HG02623 (cell line): ENCODE data around the gene IQGAP3.
"Not testable (repeated sequence)": the region's sequence is repeated elsewhere in the genome, so short reads cannot be mapped to it uniquely, and the experiment has no call there.

Source experiments
- ATAC-seq: cut with Tn5 transposase; IDR thresholded peaks from one replicate; pipeline ENCODE4 v1.9.1; 2021; ENCODE audit warnings: moderate library complexity; ENCODE audit not compliant: unreplicated experiment

The IQGAP3 gene

DNA sequence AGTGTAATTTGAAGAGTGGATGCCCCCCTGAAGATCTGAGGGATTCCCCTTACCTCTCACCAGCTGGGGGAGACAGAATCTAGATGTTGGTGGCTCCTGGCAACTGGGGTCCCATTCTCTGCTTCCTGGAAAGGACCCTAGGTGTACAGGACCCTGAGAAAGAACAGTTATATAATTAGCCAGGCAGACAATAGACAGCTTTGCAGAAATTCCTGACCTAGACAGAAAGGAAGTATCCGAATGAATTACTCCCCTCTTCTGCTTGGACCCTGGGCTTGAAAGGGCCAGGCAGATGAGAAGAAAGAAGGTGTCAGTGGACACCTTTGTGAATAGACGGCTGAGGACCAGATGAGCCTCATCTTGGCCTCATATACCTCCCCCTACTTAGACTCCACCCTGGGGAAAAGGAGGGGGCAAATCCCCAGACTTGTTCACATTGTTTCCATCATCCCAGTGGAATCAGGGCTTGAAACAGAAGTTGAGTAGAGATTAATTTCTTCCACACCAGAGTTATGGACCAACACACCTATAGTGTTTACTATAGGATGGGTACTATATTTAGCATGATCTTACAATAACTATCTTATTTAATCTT is 1.8 kb upstream of the IQGAP3 start:
- no peak for ATAC-seq

DNA sequence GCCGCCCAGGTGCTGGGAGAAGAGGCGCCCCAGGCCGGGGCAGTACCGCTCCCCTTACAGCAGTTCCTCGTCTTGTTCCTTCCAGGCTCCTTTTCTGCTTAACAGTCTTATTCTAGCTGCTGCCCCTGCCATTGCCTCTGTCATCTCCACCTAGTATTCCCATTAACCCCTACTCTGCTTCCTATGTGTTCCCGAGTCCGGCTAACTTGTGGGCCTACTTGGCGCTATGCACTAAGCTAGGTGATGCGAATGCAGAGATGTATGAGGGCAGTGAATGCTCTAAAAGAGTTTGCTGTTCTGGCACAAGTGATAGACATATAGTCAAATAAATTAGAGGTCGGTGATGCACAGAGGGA is 276 bp upstream of the IQGAP3 start:
- ATAC-seq = no peak

DNA sequence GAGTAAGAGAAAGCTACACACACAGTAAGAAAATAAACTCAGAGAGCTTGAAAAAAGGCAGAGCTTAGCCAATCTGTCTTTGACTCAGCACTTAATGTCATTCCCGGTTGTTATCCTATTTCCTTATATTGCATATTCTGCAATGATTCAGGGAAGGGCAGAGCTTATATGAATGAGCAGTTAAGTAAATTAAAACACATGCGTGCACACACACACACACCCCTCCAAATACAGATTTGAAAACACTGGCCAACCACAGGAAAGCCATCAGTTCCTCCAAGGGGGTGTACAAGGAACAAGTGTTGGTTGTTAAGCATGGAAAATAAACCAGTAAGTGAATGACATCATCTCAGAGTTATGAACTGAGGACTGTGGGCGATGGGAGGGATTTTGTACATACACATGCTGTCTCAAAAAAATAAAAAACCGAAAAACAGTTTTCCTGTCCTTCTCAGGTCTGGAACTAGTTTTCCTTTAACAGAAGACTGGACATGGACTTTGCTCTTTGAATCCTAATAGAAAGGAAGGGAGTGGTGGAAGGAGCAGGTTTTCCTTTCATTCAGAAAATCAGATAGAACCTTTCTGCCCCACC is 1.0 kb downstream of the IQGAP3 start:
- ATAC-seq = no peak

DNA sequence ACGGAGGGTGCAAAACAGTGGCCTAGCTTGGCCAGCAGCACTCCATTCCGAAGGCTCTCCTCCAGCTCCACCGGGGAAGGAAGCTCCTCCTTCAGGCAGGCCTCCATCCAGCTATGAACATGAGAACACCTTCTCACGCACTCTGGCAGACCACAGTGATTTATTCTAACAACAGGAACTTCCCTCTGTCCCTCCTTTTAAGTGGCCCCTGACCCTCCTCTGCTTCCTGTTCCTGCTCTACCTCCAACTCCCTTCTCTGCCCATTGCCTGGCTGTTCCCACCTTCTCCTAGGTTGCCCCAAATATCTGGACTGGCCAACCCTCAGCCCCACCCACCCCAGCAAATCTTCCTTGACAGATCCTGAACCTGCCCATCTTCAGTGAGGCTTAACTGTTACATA is 5.9 kb downstream of the IQGAP3 start:
- no peak for ATAC-seq

DNA sequence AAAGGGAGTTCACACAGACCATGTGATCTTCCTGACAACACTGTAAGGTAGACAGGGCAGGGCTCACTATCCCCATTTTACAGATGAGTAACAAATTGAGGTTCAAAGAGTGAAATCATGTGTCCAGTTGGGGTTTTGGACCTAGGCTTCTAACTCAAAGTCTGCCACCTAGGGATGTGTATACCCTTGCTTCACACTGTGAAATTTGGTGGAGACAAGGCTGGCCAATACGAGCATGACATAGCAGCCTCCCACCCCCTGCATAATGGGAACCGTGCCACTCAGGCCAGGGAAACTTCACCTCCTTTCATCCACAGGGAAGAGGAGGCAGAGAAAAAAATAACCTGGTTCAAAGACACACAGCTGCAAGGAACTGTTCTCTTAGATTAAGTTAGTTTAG is 6.8 kb downstream of the IQGAP3 start:
- no peak for ATAC-seq

DNA sequence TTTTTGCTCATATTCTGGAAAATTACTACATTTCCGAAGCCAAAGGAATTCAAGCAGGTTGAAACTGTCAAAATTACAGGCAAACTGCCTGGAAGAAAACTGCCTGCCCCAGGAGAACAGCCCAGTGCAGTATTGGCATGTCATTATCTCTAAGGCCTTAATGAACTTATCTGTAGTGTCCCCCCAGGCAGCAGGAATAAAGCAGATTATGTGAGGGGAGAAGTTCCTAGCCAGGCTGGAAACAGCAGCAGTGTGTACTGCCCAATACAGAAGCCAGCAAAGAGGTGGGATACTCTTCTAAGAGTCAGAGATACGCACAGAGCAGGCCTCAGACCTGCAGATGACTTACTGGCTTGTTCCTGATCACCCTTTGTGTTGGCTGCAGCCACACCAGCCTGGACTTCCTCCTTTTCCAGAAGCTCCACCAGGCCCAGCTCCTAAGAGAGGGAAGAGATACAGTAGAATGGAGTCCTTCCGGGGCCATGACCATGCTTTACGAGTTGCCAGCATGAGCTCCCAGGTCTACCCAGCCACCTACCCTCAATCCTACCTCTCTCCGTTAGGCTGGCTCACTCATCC is 11.7 kb downstream of the IQGAP3 start:
- no peak for ATAC-seq

DNA sequence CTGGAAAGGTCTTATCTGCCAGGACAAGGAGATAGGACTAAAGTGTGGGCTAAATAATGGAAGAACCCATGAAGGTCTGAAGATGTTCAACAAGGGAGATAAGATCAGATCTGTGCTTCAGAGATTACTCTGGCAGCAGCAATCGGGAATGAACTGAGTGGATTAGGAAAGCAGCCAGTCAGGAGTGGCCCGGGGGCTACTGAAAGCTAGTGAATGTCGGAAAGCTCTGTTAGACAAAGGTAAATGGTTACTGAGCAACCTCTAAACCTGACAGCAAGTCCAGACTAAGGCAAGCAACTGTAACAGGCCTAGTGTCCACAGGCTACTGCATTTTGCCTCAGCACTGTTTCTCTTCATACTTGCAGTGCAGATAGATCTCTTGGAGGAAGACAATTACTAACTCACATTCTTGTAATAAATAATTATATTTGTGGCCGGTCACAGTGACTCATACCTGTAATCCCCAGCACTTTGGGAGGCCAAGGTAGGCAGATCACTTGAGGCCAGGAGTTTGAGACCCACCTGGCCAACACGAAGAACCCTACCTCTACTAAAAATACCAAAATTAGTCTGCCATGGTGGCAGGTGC is 12.5 kb downstream of the IQGAP3 start:
- ATAC-seq = no peak

DNA sequence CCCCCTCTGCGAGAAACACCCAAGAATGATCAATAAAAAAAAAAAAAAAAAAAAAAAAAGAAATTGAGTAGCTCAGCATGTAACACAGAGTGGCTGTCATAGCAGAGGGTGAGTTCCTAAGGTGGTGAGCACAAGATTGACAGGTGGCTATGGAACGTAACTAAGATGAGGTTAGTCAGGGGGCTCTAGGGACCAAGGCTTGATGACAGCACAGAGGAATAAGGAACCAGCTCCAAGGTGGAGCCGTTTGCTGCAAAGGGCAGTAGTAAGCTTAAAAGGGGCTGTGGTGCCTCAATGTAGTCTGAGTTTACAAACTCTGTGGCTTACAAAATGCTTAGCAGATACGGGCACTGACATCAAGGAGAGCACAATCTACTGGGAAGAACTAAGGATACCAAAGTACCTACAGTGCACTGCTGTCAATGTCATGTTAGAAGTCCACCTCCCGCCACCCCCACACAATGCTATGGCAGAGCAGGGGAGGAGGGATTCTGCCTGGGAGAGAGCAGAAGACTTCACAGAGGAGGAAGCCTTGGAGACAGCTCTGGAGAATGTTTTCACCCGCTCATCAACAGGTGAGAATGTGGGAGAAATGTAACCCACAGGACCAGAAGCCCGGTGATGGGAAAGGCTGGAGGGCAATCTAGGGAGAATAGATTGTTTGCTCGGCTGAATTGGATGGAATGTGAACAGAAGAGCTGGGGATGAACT is 13.1 kb downstream of the IQGAP3 start:
- no peak for ATAC-seq

DNA sequence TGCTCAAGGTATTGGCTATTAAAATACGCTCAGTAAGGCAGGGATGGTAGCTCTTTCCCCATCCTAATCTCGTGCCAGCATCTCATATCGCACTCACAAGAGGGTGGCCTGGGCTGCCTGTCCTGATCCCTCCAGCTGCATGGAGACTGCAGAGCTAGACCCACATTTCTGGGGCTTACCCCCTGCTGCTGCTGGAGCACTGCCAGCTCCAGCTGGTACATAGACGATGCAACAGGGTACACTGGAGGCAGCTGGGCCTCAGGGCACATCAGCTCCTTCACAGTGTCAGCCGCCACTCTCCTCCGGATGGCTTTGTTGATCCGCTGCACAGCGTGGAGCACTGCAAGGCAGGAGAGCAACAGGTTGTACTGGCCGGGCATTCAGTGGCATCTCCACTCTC is 16.0 kb downstream of the IQGAP3 start:
- ATAC-seq = no peak

DNA sequence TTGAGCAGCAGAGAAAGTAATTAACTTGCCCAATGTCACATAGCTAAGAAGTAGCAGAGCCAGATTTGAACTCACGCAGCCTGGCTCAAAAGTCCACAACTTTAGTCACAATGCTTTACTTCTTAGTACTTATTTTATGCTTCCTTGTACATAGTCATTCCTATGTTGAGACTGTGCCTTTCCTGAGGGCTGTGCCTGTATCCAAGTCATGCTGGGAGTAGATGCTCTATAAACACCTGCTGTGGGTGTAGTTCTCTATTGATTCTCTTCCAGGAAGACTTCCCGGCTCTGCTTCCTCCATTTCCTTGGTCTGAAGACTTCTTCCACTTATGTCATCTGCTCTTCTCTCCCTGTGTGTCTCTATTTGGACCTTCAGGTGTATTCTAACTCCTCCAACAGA is 16.6 kb downstream of the IQGAP3 start:
- ATAC-seq = no peak

DNA sequence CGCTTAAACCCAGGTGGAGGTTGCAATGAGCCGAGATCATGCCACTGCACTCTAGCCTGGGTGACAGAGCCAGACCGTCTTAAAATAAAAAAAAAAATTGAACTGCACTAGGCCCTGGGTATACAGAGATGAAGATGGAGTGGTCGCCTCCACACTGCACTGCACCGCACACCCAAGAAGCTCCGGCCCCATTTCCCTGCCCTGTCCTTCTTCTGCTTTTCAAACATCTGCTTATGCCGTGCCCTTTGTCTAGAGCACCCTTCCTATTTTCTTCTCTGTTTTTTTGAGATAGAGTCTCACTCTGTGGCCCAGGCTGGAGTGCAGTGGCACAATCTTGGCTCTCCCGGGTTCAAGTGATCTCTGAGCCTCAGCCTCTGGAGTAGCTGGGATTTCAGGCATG is 17.4 kb downstream of the IQGAP3 start:
- ATAC-seq = no peak

DNA sequence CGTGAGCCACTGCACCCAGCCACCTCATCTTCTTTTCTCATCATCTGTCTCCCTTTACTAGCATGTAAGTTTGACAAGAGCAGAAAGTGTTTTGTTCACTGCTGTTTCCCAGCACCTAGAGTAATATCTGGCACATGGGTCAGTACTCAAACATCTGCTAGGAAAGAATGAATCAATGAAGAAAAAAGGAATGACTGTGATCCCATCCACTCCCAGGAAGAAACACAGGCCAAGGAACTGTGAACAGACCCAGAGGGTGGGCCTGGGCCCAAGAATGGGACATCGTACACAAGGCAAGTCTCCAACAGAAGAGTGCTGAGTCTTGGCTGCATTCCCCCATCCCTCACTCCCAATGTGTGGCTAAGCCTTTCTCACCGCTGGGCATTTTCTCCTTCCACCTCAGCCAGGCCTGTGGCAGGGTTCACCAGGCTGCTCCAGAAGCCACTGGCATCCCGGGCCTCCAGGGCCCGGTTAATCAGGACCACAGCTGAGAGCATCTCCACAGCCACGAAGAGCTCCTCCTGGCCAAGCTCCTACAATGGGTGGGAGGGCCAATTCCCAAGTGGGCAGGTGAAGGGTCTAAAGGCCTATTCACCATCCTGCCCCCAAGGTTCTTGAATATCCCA is 18.4 kb downstream of the IQGAP3 start:
- no peak for ATAC-seq

DNA sequence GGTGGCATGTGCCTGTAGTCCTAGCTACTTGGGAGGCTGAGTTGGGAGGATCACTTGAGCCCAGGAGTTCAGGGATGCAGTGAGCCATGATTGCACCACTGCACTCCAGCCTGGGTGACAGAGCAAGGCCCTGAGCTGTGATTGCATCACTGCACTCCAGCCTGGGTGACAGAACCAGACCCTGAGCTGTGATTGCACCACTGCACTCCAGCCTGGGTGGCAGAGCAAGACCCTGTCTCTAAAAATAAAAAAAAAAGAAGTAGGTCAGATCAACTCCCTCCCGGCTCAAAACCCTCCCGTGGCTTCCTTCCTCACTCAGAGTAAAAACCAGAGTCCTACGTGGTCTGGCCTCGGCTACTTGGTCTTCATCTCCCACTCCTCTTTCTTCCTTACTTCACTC is 19.4 kb downstream of the IQGAP3 start:
- ATAC-seq = not testable (repeated sequence)

DNA sequence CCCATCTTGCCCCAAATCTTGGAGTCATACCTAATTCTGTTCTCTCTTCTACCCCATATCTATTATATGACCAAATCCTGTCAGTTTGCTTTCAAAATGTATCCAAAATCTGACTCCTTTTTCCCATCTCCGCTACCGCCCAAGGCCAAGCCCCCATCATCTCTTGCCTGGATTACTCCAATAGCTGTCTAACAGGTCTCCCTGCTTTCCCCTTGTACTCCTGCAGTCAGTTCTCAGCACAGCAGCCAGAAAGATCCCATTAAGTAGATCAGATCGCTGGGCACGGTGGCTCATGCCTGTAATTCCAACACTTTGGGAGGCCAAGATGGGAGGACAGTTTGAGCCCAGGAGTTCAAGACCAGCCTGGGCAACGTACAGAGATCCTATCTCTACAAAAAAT is 19.8 kb downstream of the IQGAP3 start:
- ATAC-seq = no peak

DNA sequence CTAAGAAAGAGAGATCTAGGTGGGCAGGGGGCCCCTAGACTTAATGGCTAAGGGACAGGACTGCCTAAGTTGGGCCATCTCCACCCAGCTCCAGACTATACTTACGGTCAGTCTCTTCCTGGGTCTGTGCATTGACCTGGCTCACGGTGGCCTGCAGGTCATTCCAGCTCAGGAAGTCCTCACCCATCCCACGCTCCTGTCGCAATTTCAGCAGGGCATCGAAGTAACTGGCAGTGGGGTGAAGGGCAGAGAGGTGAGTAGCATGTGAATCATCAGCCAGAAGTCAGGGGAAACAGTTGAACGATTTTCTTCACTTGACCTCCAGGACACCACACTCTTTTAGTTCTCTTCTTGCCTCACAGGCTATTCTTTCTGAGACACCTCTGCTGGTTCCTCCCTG is 20.5 kb downstream of the IQGAP3 start:
- ATAC-seq = no peak

DNA sequence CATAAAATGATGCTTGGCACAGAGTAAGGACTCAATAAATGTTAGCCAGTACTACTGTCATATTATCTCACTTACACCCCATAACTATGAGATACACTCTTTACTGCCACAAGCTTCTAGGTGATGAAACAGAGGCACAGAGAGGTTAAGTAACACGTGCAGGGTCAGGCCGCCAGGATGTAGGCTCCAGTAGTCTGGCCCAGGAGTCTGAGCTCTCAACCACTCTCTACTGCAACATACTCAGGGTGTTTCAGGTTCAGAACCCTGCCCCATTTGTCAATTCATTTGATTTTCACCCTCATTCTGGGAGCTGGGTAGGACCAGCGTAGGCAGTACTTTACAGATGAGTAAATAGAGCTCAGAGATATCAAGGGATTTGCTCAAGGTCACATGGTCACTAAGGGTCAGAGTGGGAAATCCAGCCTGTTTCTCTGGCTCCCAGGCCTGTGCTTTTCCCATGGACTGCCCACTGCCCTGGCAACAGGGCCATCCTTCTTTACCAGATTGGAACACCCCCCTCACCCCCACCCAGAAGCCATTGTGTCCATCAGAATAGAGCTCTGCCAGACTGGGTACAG is 21.2 kb downstream of the IQGAP3 start:
- no peak for ATAC-seq

DNA sequence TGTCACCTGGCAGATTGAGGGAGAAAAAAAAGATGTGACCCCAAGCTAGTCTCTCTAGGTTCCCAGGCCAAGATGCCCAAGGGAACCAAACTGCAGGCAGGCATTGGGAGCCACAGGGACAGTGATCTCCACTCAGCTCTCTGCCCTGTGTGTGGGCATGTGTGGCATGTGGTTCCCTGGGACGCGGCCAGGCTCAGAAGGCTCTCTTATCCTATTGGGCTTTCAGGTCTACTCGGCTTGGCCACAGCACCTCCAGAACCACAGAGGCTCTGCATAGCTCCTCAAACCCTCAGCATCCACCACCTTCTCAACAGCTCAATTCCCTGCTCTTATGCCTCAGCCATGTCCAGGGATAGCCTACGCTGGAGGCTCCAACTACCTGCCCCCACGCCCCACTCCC is 22.0 kb downstream of the IQGAP3 start:
- no peak for ATAC-seq

DNA sequence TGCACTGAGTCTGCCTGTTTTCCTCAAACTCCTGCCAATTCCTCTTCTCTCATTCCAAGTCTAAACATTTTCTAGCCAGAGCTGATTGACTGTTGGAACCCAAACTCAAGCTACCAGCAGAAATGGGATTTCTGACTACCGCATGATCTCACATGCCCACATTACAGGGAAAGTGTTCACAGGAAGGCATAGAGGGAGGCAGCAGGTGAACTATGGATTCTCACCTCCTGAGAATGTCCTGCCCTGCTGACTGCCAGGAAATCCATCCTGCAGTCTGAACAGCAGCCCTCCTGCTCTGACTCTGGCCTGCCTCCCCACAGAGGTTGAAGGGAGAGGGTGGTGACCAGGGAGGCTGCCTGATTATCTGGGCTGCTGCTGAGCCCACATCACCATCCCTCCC is 22.5 kb downstream of the IQGAP3 start:
- no peak for ATAC-seq

DNA sequence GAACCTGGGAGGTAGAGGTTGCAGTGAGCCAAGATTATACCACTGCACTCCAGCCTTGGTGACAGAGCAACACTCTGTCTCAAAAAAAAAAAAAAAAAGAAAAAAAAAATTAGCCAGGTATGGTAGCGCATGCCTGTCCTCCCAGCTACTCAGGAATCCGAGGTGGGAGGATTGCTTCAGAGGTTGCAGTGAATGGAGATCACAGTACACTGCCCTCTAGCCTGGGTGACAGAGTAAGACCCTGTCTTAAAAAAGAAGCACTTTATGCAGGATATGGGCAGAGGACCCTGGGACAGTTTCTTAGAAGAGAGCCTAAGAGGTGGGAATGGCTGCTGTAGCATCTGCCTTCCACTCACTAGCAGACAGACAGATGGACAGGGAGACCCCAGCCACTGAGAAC is 23.0 kb downstream of the IQGAP3 start:
- no peak for ATAC-seq

DNA sequence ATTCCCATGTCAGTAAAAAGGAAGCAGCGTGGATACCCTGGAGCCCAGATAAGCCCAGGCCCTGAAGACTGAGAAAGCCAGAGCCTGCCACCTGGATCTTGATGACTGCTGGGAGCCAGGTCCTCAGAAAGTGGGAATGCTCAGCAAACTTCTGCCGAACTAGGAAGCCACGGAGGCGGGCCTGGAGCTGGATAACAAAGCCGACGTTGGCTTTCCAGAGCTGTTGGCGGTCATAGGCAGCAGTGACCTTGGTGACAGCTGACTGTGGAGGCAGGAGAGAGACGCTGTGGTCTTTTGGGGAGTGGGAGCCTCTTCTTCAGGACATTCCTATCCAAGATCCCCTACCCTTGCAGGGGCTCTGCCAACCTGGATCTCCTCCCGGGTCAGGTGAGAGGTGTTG is 24.4 kb downstream of the IQGAP3 start:
- no peak for ATAC-seq

DNA sequence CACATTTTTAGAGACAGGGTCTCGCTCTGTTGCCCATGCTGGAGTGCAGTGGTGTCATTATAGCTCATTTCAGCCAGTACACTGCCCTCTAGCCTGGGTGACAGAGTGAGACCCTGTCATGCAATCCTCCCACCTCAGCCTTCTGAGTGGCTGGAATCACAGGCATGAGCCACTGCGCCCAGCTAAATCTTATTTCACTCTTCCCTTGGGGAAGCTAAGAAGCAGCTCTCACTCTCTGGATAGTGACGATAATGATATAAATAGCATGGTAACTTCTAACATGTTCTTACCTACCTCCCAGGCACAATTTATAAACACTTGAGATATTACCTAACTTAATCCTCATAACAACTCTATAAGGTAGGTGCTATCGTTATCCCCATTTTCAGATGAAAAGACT is 24.9 kb downstream of the IQGAP3 start:
- ATAC-seq = no peak
